Tibial nerve (tissue), 4 donors: ENCODE results near the gene PABPN1L. TPM values are rescaled to one million over a fixed set of nuclear protein-coding genes. Genes with fewer than 3 reads are reported as not detected.

ENCODE experiments used
- DNase-seq, 2 donors: peaks; one replicate each; pipeline ENCODE4 v3.0.0-alpha.2; 2019; ENCODE audit warnings: low spot score in 2 of 2
- H3K27ac ChIP-seq, 4 donors: fragments of 200-600 bp; sonication (generic) in 3 of 4; one replicate each; pipeline ENCODE4 v1.5.1; 2017 to 2019; ENCODE audit warnings: mild to moderate bottlenecking in 1 of 4
- H3K27me3 ChIP-seq, 2 donors: fragments of 200-600 bp; sonication (generic) in 1 of 2; one replicate each; pipeline versions ENCODE4 v1.5.1 to v1.6.0; 2017 to 2019
- H3K36me3 ChIP-seq, 3 donors: fragments of 200-600 bp; sonication (generic); one replicate each; pipeline ENCODE4 v1.5.1; 2018 to 2019
- H3K4me1 ChIP-seq, 4 donors: fragments of 200-600 bp; sonication (generic) in 3 of 4; one replicate each; pipeline ENCODE4 v1.5.1; 2017 to 2019
- H3K4me3 ChIP-seq, 4 donors: fragments of 200-600 bp; sonication (generic) in 3 of 4; one replicate each; pipeline ENCODE4 v1.5.1; 2017 to 2019; ENCODE audit warnings: mild to moderate bottlenecking in 1 of 4, moderate library complexity in 1 of 4
- H3K9me3 ChIP-seq, 4 donors: fragments of 200-600 bp; sonication (generic) in 3 of 4; one replicate each; pipeline ENCODE4 v1.5.1; 2017 to 2019
- CTCF ChIP-seq, 5 experiments: fragments of 200-600 bp in 3 of 5; fragments of 450-650 bp in 2 of 5; sonication (generic) in 3 of 5; IDR thresholded peaks; one replicate each; pipeline ENCODE4 v1.5.1; 2016 to 2019; ENCODE audit warnings: antibody characterized with exemption in 5 of 5, mild to moderate bottlenecking in 3 of 5, moderate library complexity in 2 of 5
- EP300 ChIP-seq, 2 donors: sonication (generic); formaldehyde crosslinking; IDR thresholded peaks; one replicate each; pipeline ENCODE4 v1.6.1; 2017; ENCODE audit warnings: antibody characterized with exemption in 2 of 2, mild to moderate bottlenecking in 1 of 2
- POLR2A ChIP-seq, 2 donors: fragments of 450-650 bp; IDR thresholded peaks; one replicate each; pipeline ENCODE4 v1.6.1; 2017; ENCODE audit warnings: antibody characterized with exemption in 2 of 2, mild to moderate bottlenecking in 2 of 2, moderate library complexity in 2 of 2
- WGBS, 2 donors: methylation state at CpG; one replicate each; pipeline ENCODE4 v1.1.5; 2018; 5-methylcytosine and 5-hydroxymethylcytosine counted together
- total RNA-seq, 4 donors: library from RNA; depleted of rRNA; stranded (reverse); fragments of >200 nt; gene quantifications; one replicate each; pipeline ENCODE4 v1.1.0, GENCODE V29; 2016

PABPN1L gene
- total RNA-seq, 4 donors from 2014 or later = not detected

GRCh38 chr16:88881007-88881615, 14.7 kb upstream of the PABPN1L start:
- TF ChIP-seq EP300 (IDR thresholded peaks at IDR 0.05) (no peak), CTCF (IDR thresholded peaks at IDR 0.05) (no peak), POLR2A (IDR thresholded peaks at IDR 0.05) (no peak)
- Histone ChIP-seq H3K36me3 (peaks cover 0 to 30% (median 0%) of the 10 kb centered on the region in 3 donors), H3K4me1 (peaks cover 0 to 25% (median 0%) of the 10 kb centered on the region in 4 donors), H3K27ac (no peak overlapping the region), H3K9me3 (no peaks in the 10 kb centered on the region), H3K4me3 (no peak overlapping the region), H3K27me3 (peaks cover 0 to 13% of the 10 kb centered on the region in 2 donors)
- no peak for DNase-seq
- WGBS, 2 donors = 60 to 63% methylated on average over 39 of the region's 46 CpGs

- H3K27me3 ChIP-seq = peaks cover 0 to 13% of the 10 kb centered on the region in 2 donors
- no peak for DNase-seq
- peaks cover 0 to 20% (median 0%) of the 10 kb centered on the region in 4 donors for H3K4me1 ChIP-seq
- no peak overlapping the region for H3K4me3 ChIP-seq
- TF ChIP-seq EP300 (IDR thresholded peaks at IDR 0.05) (no peak), POLR2A (IDR thresholded peaks at IDR 0.05) (no peak), CTCF (IDR thresholded peaks at IDR 0.05) (no peak)
- no peaks in the 10 kb centered on the region for H3K9me3 ChIP-seq
- H3K27ac ChIP-seq = no peak overlapping the region
- WGBS, 2 donors = 39 to 60% methylated on average over 19 to 21 of the region's 36 CpGs
- H3K36me3 ChIP-seq = peaks cover 0 to 30% (median 0%) of the 10 kb centered on the region in 3 donors
Observed at GRCh38 chr16:88880226-88881006, 14.0 kb upstream of the PABPN1L start.

GRCh38 chr16:88879788-88880055, 13.3 kb upstream of the PABPN1L start:
- TF ChIP-seq POLR2A (IDR thresholded peaks at IDR 0.05) (no peak), EP300 (IDR thresholded peaks at IDR 0.05) (no peak), CTCF (IDR thresholded peaks at IDR 0.05) (no peak)
- Histone ChIP-seq H3K27ac (no peak overlapping the region), H3K27me3 (peaks cover 0 to 13% of the 10 kb centered on the region in 2 donors), H3K9me3 (no peaks in the 10 kb centered on the region), H3K4me3 (no peak overlapping the region), H3K36me3 (peaks cover 0 to 26% (median 0%) of the 10 kb centered on the region in 3 donors), H3K4me1 (peaks cover 0 to 20% (median 0%) of the 10 kb centered on the region in 4 donors)
- DNase-seq = no peak
- 41 to 46% methylated on average over 11 of the region's 11 CpGs for WGBS, 2 donors

GRCh38 chr16:88878967-88879787, 12.7 kb upstream of the PABPN1L start:
- H3K27me3 ChIP-seq = peaks cover 0 to 13% of the 10 kb centered on the region in 2 donors
- no peak overlapping the region for H3K4me3 ChIP-seq
- 85 to 88% methylated on average over 43 to 45 of the region's 45 CpGs for WGBS, 2 donors
- H3K36me3 ChIP-seq = peaks cover 0 to 24% (median 0%) of the 10 kb centered on the region in 3 donors
- peaks cover 0 to 20% (median 0%) of the 10 kb centered on the region in 4 donors for H3K4me1 ChIP-seq
- no peak overlapping the region for H3K27ac ChIP-seq
- TF ChIP-seq POLR2A (IDR thresholded peaks at IDR 0.05) = no peak
- no peak for TF ChIP-seq EP300 (IDR thresholded peaks at IDR 0.05)
- no peak for TF ChIP-seq CTCF (IDR thresholded peaks at IDR 0.05)
- no peaks in the 10 kb centered on the region for H3K9me3 ChIP-seq
- DNase-seq = no peak
